Neuronal stem cell (in vitro differentiated cells): ENCODE data around the gene KHDC1L.

ENCODE experiments used
- DNase-seq: peaks from one replicate; pipeline ENCODE4 v3.0.0-alpha.2; 2013; ENCODE audit warnings: low spot score
- H2AFZ ChIP-seq: one replicate; pipeline ENCODE4 v1.6.1; 2013; ENCODE audit warnings: mild to moderate bottlenecking, low read length, inconsistent platforms
- H2AK5ac ChIP-seq: 2 replicates; pipeline ENCODE4 v1.6.1; 2013; ENCODE audit warnings: low read depth, mild to moderate bottlenecking, inconsistent platforms, low read length, moderate library complexity, mixed read lengths
- H2BK120ac ChIP-seq: 2 replicates; pipeline ENCODE4 v1.6.1; 2013; ENCODE audit warnings: low read depth, mild to moderate bottlenecking, inconsistent platforms, low read length, moderate library complexity, mixed read lengths
- H2BK12ac ChIP-seq: one replicate; pipeline ENCODE4 v1.6.1; 2013; ENCODE audit warnings: low read length, inconsistent platforms
- H2BK15ac ChIP-seq: 2 replicates; pipeline ENCODE4 v1.6.1; 2013; ENCODE audit warnings: mild to moderate bottlenecking, low read length, inconsistent platforms, mixed read lengths
- H2BK5ac ChIP-seq: one replicate; pipeline ENCODE4 v1.6.1; 2013; ENCODE audit warnings: inconsistent platforms, mild to moderate bottlenecking, low read length, moderate library complexity
- H3K14ac ChIP-seq: one replicate; pipeline ENCODE4 v1.6.1; 2013; ENCODE audit warnings: low read length, inconsistent platforms
- H3K18ac ChIP-seq: 2 replicates; pipeline ENCODE4 v1.6.1; 2013; ENCODE audit warnings: low read length, inconsistent platforms
- H3K23ac ChIP-seq: 2 replicates; pipeline ENCODE4 v1.6.1; 2013; ENCODE audit warnings: low read depth, mild to moderate bottlenecking, mixed read lengths, low read length, inconsistent platforms; ENCODE audit not compliant: poor library complexity
- H3K27ac ChIP-seq: replicated peaks from 3 replicates; pipeline ENCODE4 v1.5.1; 2013; ENCODE audit warnings: low read length, inconsistent platforms
- H3K27me3 ChIP-seq, 3 experiments: 2 replicates each; pipeline ENCODE4 v1.6.1; 2013; ENCODE audit warnings: low read length in 3 of 3, mild to moderate bottlenecking in 2 of 3, inconsistent platforms in 1 of 3, low read depth in 1 of 3, mixed read lengths in 1 of 3, moderate library complexity in 1 of 3; ENCODE audit not compliant: control insufficient read depth in 3 of 3, insufficient read depth in 3 of 3
- H3K36me3 ChIP-seq, 2 donors: replicated peaks in 1 of 2; 2 replicates each; pipeline ENCODE4 v1.6.1; 2013; ENCODE audit warnings: low read length in 2 of 2; ENCODE audit not compliant: control insufficient read depth in 2 of 2, insufficient read depth in 2 of 2
- H3K4ac ChIP-seq: 2 replicates; pipeline ENCODE4 v1.6.1; 2013; ENCODE audit warnings: inconsistent platforms, mild to moderate bottlenecking, low read length, moderate library complexity
- H3K4me1 ChIP-seq, 2 donors: 1 replicate in 1 of 2; 2 replicates in 1 of 2; pipeline ENCODE4 v1.6.1; 2013; ENCODE audit warnings: low read length in 2 of 2, low read depth in 1 of 2; ENCODE audit not compliant: control insufficient read depth in 2 of 2, insufficient read depth in 1 of 2
- H3K4me2 ChIP-seq: one replicate; pipeline ENCODE4 v1.6.1; 2013; ENCODE audit warnings: mild to moderate bottlenecking, low read length, inconsistent platforms; ENCODE audit not compliant: insufficient read depth, poor library complexity, severe bottlenecking
- H3K4me3 ChIP-seq, 2 donors: 2 replicates each; pipeline ENCODE4 v1.5.1; 2013; ENCODE audit warnings: low read length in 2 of 2, mild to moderate bottlenecking in 2 of 2, inconsistent platforms in 1 of 2, moderate library complexity in 1 of 2
- H3K79me1 ChIP-seq: one replicate; pipeline ENCODE4 v1.6.1; 2013; ENCODE audit warnings: low read depth, mild to moderate bottlenecking, inconsistent platforms, low read length, moderate library complexity
- H3K9ac ChIP-seq: one replicate; pipeline ENCODE4 v1.6.1; 2013; ENCODE audit warnings: mild to moderate bottlenecking, low read depth, low read length, inconsistent platforms; ENCODE audit not compliant: poor library complexity
- H3K9me3 ChIP-seq, 2 donors: replicated peaks in 1 of 2; 2 replicates each; pipeline versions ENCODE3 to v1.6.1; 2013; ENCODE audit warnings: low read length in 2 of 2, mild to moderate bottlenecking in 2 of 2, inconsistent platforms in 1 of 2, low read depth in 1 of 2, mixed read lengths in 1 of 2, moderate library complexity in 1 of 2; ENCODE audit not compliant: control insufficient read depth in 2 of 2, insufficient read depth in 1 of 2
- H4K8ac ChIP-seq: one replicate; pipeline ENCODE4 v1.6.1; 2013; ENCODE audit warnings: low read depth, mild to moderate bottlenecking, inconsistent platforms, low read length, moderate library complexity
- H4K91ac ChIP-seq: one replicate; pipeline ENCODE4 v1.6.1; 2013; ENCODE audit warnings: low read length, low read depth, mild to moderate bottlenecking, inconsistent platforms; ENCODE audit not compliant: poor library complexity
- WGBS, 2 donors: extraction: QIAGEN DNeasy Blood & Tissue Kit; methylation state at CpG; one replicate each; pipeline ENCODE4 v1.1.7; 2013; ENCODE audit warnings: missing lambda C conversion rate in 2 of 2, mixed read lengths in 1 of 2; ENCODE audit not compliant: insufficient read length in 2 of 2, insufficient replicate concordance in 1 of 2; ENCODE audit errors: extremely low coverage in 2 of 2; 5-methylcytosine and 5-hydroxymethylcytosine counted together

KHDC1L gene

DNA sequence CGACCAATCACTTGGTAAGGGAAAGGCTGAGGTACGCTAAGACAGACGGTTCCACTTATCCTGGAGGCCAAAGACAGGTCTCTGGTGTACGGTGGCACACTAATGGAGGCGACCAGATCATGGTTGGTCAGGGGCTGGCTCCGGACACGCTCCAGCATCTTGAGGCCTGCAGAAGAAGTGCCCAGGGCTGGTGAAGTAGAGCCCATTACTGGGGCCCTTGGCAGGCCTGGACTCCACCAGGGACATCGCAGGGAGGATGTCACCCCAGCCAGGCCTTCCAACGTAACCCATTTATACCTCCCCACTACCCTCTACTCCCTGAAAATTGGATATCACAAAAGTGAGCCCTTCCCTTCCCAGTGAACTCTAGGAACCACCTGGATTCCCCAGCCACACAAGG lies 16.2 kb downstream of the KHDC1L start:
- Histone ChIP-seq H2BK120ac (no peak overlapping the region), H4K8ac (no peak overlapping the region), H3K9ac (no peak overlapping the region), H3K36me3 (no peaks in the 10 kb centered on the region), H3K18ac (no peak overlapping the region), H3K79me1 (no peaks in the 10 kb centered on the region), H2BK5ac (no peak overlapping the region), H3K4me1 (no peaks in the 10 kb centered on the region), H2BK15ac (no peak overlapping the region), H3K4ac (no peak overlapping the region), H3K27me3 (no peaks in the 10 kb centered on the region), H3K14ac (peak overlapping the region; percentile 59), H3K4me3 (no peak overlapping the region), H4K91ac (no peak overlapping the region), H3K9me3 (peaks cover 0 to 1% of the 10 kb centered on the region in 2 donors), H3K23ac (no peak overlapping the region), H2AFZ (no peak overlapping the region), H2BK12ac (no peak overlapping the region), H3K4me2 (no peak overlapping the region), H3K27ac (no peak overlapping the region), H2AK5ac (no peak overlapping the region)
- WGBS, 2 donors = no CpG with 5 or more reads among the region's 9 CpGs
- no peak for DNase-seq

DNA sequence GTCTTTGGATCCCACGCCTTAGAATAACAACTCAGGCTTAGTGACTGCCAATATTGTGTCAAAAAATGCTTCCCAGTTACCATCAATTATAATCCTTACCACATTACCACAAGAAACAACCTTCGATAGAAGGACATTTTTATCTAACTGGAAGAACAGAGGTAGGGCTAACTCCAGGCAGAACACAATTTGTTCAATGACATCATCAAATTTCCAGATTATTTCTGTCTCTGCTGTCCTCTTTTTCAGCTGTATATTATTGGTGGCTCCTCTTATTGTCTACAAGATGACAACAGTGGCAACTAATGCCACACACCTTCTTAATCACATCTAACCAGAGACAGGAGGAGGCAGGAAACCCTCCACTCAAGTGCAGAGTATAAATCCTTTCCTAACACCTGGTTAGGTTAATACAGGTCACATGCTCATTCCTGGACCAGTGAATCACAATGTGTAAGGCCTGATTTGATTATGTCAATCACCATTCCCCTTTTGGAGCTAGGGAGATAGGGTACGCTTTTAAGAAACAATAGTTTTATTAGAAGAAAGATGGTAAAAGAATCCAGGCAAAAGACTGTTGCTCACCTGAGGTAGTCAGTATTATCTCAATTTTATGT lies 18.0 kb downstream of the KHDC1L start:
- H3K4me2 ChIP-seq = no peak overlapping the region
- H3K27me3 ChIP-seq = no peaks in the 10 kb centered on the region
- H3K36me3 ChIP-seq = no peaks in the 10 kb centered on the region
- H2AK5ac ChIP-seq = no peak overlapping the region
- no peak overlapping the region for H3K4ac ChIP-seq
- no peak overlapping the region for H2BK12ac ChIP-seq
- no peak overlapping the region for H4K8ac ChIP-seq
- H3K9ac ChIP-seq = no peak overlapping the region
- peaks cover 0 to 1% of the 10 kb centered on the region in 2 donors for H3K9me3 ChIP-seq
- H3K14ac ChIP-seq = no peak overlapping the region
- no peaks in the 10 kb centered on the region for H3K4me1 ChIP-seq
- H3K79me1 ChIP-seq = no peaks in the 10 kb centered on the region
- DNase-seq = no peak
- no peak overlapping the region for H3K4me3 ChIP-seq
- no peak overlapping the region for H3K27ac ChIP-seq
- no peak overlapping the region for H2AFZ ChIP-seq
- WGBS, 2 donors = no CpG with 5 or more reads among the region's 3 CpGs
- H2BK120ac ChIP-seq = no peak overlapping the region
- no peak overlapping the region for H2BK5ac ChIP-seq
- no peak overlapping the region for H4K91ac ChIP-seq
- H3K23ac ChIP-seq = no peak overlapping the region
- no peak overlapping the region for H3K18ac ChIP-seq
- H2BK15ac ChIP-seq = no peak overlapping the region

DNA sequence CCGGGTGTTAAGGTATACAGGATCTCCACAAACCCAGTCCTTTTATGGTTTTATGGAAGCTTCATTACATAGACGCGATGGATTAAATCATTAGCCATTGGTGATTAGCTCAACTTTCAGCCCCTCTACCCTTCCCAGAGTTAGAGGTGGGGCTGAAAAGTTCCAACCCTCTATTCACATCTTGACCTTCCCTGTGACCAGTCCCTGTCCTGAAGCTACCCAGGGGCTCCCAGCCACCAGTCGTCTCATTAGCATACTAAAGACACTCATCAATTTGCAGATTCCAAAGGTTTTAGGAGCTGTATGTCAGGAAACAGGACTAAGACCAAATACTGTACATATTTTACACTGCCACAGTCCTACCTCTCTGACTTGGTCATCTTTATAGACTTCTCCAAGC lies 21.0 kb downstream of the KHDC1L start:
- no peaks in the 10 kb centered on the region for H3K4me1 ChIP-seq
- no peak overlapping the region for H2AFZ ChIP-seq
- no peak overlapping the region for H3K4ac ChIP-seq
- no peak overlapping the region for H2BK12ac ChIP-seq
- no peak overlapping the region for H3K27ac ChIP-seq
- H3K79me1 ChIP-seq = no peaks in the 10 kb centered on the region
- H4K8ac ChIP-seq = no peak overlapping the region
- H3K36me3 ChIP-seq = no peaks in the 10 kb centered on the region
- H3K9me3 ChIP-seq = peaks cover 0 to 1% of the 10 kb centered on the region in 2 donors
- WGBS, 2 donors = no CpG with 5 or more reads among the region's 4 CpGs
- no peaks in the 10 kb centered on the region for H3K27me3 ChIP-seq
- no peak overlapping the region for H2BK15ac ChIP-seq
- H2AK5ac ChIP-seq = no peak overlapping the region
- no peak overlapping the region for H2BK5ac ChIP-seq
- no peak overlapping the region for H3K4me2 ChIP-seq
- H3K23ac ChIP-seq = no peak overlapping the region
- no peak overlapping the region for H3K18ac ChIP-seq
- no peak overlapping the region for H3K14ac ChIP-seq
- no peak overlapping the region for H3K4me3 ChIP-seq
- H4K91ac ChIP-seq = no peak overlapping the region
- no peak overlapping the region for H2BK120ac ChIP-seq
- no peak overlapping the region for H3K9ac ChIP-seq
- DNase-seq = no peak

DNA sequence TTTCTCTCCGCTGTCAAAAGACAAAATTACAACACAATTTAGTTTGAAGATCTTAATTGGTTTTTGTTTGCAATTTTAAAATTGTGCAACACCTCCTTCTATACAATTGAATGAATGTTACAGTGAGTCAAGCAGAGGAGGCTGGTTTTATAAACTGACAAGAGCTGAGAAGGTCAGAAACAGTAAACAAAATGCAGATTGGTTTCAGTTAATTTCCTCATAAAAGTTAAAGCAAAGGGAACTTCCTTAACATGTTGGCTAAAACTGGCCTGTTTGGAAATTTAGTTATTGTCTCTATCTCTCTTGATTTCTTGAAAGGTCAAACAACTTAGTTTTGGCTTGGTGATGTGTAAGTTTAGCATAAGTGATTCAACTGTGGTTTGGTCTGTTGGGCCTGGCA lies 22.2 kb downstream of the KHDC1L start:
- H3K23ac ChIP-seq = no peak overlapping the region
- H3K14ac ChIP-seq = no peak overlapping the region
- H3K79me1 ChIP-seq = no peaks in the 10 kb centered on the region
- no peak overlapping the region for H4K91ac ChIP-seq
- no peak overlapping the region for H2BK120ac ChIP-seq
- H3K9me3 ChIP-seq = peaks cover 0 to 1% of the 10 kb centered on the region in 2 donors
- H2AK5ac ChIP-seq = no peak overlapping the region
- no peak overlapping the region for H3K9ac ChIP-seq
- H3K4me1 ChIP-seq = no peaks in the 10 kb centered on the region
- H3K4me3 ChIP-seq = no peak overlapping the region
- H2BK5ac ChIP-seq = no peak overlapping the region
- no peaks in the 10 kb centered on the region for H3K36me3 ChIP-seq
- H4K8ac ChIP-seq = no peak overlapping the region
- H2BK12ac ChIP-seq = no peak overlapping the region
- no peak overlapping the region for H3K27ac ChIP-seq
- no peak overlapping the region for H3K4ac ChIP-seq
- no peak overlapping the region for H2BK15ac ChIP-seq
- DNase-seq = no peak
- H2AFZ ChIP-seq = no peak overlapping the region
- no peaks in the 10 kb centered on the region for H3K27me3 ChIP-seq
- no peak overlapping the region for H3K18ac ChIP-seq
- no peak overlapping the region for H3K4me2 ChIP-seq
- WGBS, 2 donors = no CpG with 5 or more reads among the region's 1 CpG
